Measurements from ENCODE around the gene AMOTL2. TPM values are rescaled to one million over a fixed set of nuclear protein-coding genes. Genes with fewer than 3 reads are reported as not detected.

The AMOTL2 gene
- total and polyA plus RNA-seq, 9 of the 15 experiments (the other 6 are each of a cell fraction or from before 2014, with no cell fraction given): 0.12 to 0.31 TPM; not detected in 7

GRCh38 chr3:134362670-134363380, 11.4 kb downstream of the AMOTL2 start (continued):
- no peak for TF ChIP-seq CUX1 (CRISPR knock-in tag; IDR thresholded peaks at IDR 0.05)

- no peak overlapping the region for H2AFZ ChIP-seq (ENCODE audit: low read depth, low read length)
- no peak overlapping the region for H3K27ac ChIP-seq (ENCODE audit: extremely low read depth, low read depth, low read length)
- no peak overlapping the region for H3K4me3 ChIP-seq
- no peaks in the 10 kb centered on the region for H3K79me2 ChIP-seq (ENCODE audit: control insufficient read depth, insufficient read depth, low read length)
- WGBS (ENCODE audit: insufficient coverage, low coverage, missing lambda C conversion rate): 2% methylated on average over 5 of the region's 6 CpGs
- no peak overlapping the region for H3K4me2 ChIP-seq (ENCODE audit: insufficient read depth, low read length)
- H3K27me3 ChIP-seq (ENCODE audit: control insufficient read depth in 2 of 2, insufficient read depth in 2 of 2, low read length in 2 of 2): peaks cover 5 to 90% of the 10 kb centered on the region in 2 experiments; a peak in 3 of 5 replicates
- FAIRE-seq: no peak
- ChIA-PET POLR2A (no interaction called here), CTCF (ENCODE audit: low intra/inter-chr PET ratio) (no interaction called here)
- DNase-seq (ENCODE audit: extremely low read depth in 1 of 4, low spot score in 3 of 4): no peak
- H4K20me1 ChIP-seq (replicated peaks; ENCODE audit: control insufficient read depth, insufficient read depth, low read length): no peaks in the 10 kb centered on the region; the same call in 1 of the 2 replicates
- no peak for TF ChIP-seq RBBP5 (IDR thresholded peaks at IDR 0.05; ENCODE audit: borderline replicate concordance, insufficient read depth, low read length, poor library complexity, severe bottlenecking)
- no peak for TF ChIP-seq ZNF449 (CRISPR knock-in tag; IDR thresholded peaks at IDR 0.05)
- TF ChIP-seq TEAD2 (tag; IDR thresholded peaks at IDR 0.05): no peak
- TF ChIP-seq ZBTB43 (CRISPR knock-in tag; IDR thresholded peaks at IDR 0.05): no peak
- TF ChIP-seq ZNF766 (CRISPR knock-in tag; conservative IDR thresholded peaks at IDR 0.05): no peak
- no peak for TF ChIP-seq SFPQ (IDR thresholded peaks at IDR 0.05; ENCODE audit: low read depth, low read length)
- TF ChIP-seq TCF7 (IDR thresholded peaks at IDR 0.05; ENCODE audit: borderline replicate concordance): no peak
- H3K9me3 ChIP-seq (replicated peaks; ENCODE audit: control insufficient read depth, insufficient read depth, low read depth, low read length): no peaks in the 10 kb centered on the region
- intact Hi-C loops (cut with micrococcal nuclease) (no loop called here), in situ Hi-C loops (cut with MboI) (no loop called here)
- no TSS peak for BruUV-seq (replicated peaks)
- peaks cover 0 to 7% of the 10 kb centered on the region in 2 experiments; a peak in 2 of 5 replicates for H3K4me1 ChIP-seq (replicated peaks in 1 of 2; ENCODE audit: control insufficient read depth in 2 of 2, insufficient read depth in 2 of 2, low read length in 2 of 2)
- no peak for ATAC-seq
- H3K36me3 ChIP-seq (ENCODE audit: control insufficient read depth, insufficient read depth, low read length): no peaks in the 10 kb centered on the region
- no peak overlapping the region for H3K9ac ChIP-seq (ENCODE audit: insufficient read depth in 1 of 2, low read depth in 2 of 2, low read length in 2 of 2)
- no peaks in the 10 kb centered on the region for H3K9me1 ChIP-seq (ENCODE audit: control insufficient read depth, insufficient read depth, low read length)
Measured at GRCh38 chr3:134362221-134362620, 12.0 kb downstream of the AMOTL2 start.

Data from K562 (cell line).